ENCODE measurements around the gene CUL9.

CUL9 gene

GRCh38 chr6:43202451-43202850 is 20.5 kb downstream of the CUL9 start:
- no peak for FAIRE-seq

GRCh38 chr6:43203029-43203717 is 21.2 kb downstream of the CUL9 start:
- FAIRE-seq: no peak

- no peak for FAIRE-seq
These were observed 21.7 kb downstream of the CUL9 start for GRCh38 chr6:43203718-43204095.

- FAIRE-seq: no peak
These were observed 22.5 kb downstream of the CUL9 start for GRCh38 chr6:43204271-43205105.

GRCh38 chr6:43205849-43206248 is 23.9 kb downstream of the CUL9 start:
- FAIRE-seq: no peak

GRCh38 chr6:43207286-43207685 is 25.3 kb downstream of the CUL9 start:
- FAIRE-seq: peak; percentile 80

- no peak for FAIRE-seq
These were observed 30.0 kb downstream of the CUL9 start for GRCh38 chr6:43211955-43212354.

GRCh38 chr6:43213431-43213830 is 31.4 kb downstream of the CUL9 start:
- no peak for FAIRE-seq

GRCh38 chr6:43215066-43215465 is 33.1 kb downstream of the CUL9 start:
- FAIRE-seq: no peak

GRCh38 chr6:43216200-43216599 is 34.2 kb downstream of the CUL9 start:
- FAIRE-seq: no peak

GRCh38 chr6:43217351-43217750 is 35.4 kb downstream of the CUL9 start:
- FAIRE-seq: no peak

- no peak for FAIRE-seq
These were observed 37.1 kb downstream of the CUL9 start for GRCh38 chr6:43219119-43219518.

- FAIRE-seq: no peak
These were observed 37.8 kb downstream of the CUL9 start for GRCh38 chr6:43219814-43220213.

GRCh38 chr6:43220439-43220951 is 38.5 kb downstream of the CUL9 start:
- no peak for FAIRE-seq

GRCh38 chr6:43221046-43221972 is 39.3 kb downstream of the CUL9 start:
- FAIRE-seq: no peak

GRCh38 chr6:43222418-43223059 is 40.5 kb downstream of the CUL9 start:
- no peak for FAIRE-seq

- FAIRE-seq: no peak
These were observed 41.2 kb downstream of the CUL9 start for GRCh38 chr6:43223175-43223574.

- no peak for FAIRE-seq
These were observed 44.3 kb downstream of the CUL9 start for GRCh38 chr6:43226192-43226851.

- no peak for FAIRE-seq
These were observed 47.2 kb downstream of the CUL9 start, which contains the start of gene DNPH1 for GRCh38 chr6:43228951-43229802. Gene DNPH1 (minus strand): TSS chr6:43229481. CDS start chr6:43229456, 25 bp downstream.

GRCh38 chr6:43229803-43230620 is 48.0 kb downstream of the CUL9 start:
- no peak for FAIRE-seq
